Tibial nerve (tissue), 4 donors: ENCODE measurements around the gene RIMS4.

Experiments
- CTCF ChIP-seq, 5 experiments: fragments of 200-600 bp in 3 of 5; fragments of 450-650 bp in 2 of 5; sonication (generic) in 3 of 5; IDR thresholded peaks; one replicate each; pipeline ENCODE4 v1.5.1; 2016 to 2019; ENCODE audit warnings: antibody characterized with exemption in 5 of 5, mild to moderate bottlenecking in 3 of 5, moderate library complexity in 2 of 5
- EP300 ChIP-seq, 2 donors: sonication (generic); formaldehyde crosslinking; IDR thresholded peaks; one replicate each; pipeline ENCODE4 v1.6.1; 2017; ENCODE audit warnings: antibody characterized with exemption in 2 of 2, mild to moderate bottlenecking in 1 of 2
- POLR2A ChIP-seq, 2 donors: fragments of 450-650 bp; IDR thresholded peaks; one replicate each; pipeline ENCODE4 v1.6.1; 2017; ENCODE audit warnings: antibody characterized with exemption in 2 of 2, mild to moderate bottlenecking in 2 of 2, moderate library complexity in 2 of 2

DNA sequence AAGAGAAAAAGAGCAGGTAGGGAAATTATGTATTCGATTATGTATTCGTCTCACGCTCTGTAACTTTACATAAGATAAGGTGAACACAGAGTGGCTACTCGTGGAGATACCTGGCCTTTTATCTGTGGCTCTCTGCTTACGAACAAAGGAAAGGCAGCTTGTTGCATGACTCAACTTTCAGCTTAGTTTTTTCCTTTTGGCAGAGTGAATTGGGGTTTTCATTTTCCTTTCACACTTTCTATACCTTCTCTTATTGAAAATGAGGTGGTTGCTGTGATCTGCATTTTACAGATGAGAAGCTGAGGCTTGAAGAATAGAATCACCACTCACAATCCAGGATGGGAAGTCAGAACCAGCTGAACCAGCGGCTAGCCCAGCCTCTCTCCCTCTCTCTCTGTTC is 78.0 kb downstream of the RIMS4 start:
- TF ChIP-seq POLR2A (IDR thresholded peaks at IDR 0.05) = no peak
- TF ChIP-seq EP300 (IDR thresholded peaks at IDR 0.05) = no peak
- no peak for TF ChIP-seq CTCF (IDR thresholded peaks at IDR 0.05)
